Endothelial cell (in vitro differentiated cells): ENCODE results near the gene DCLK1. TPM values are rescaled to one million over a fixed set of nuclear protein-coding genes. Genes with fewer than 3 reads are reported as not detected.

ENCODE experiments used
- DNase-seq: peaks from one replicate; pipeline ENCODE4 v3.0.0; 2021; ENCODE audit warnings: low spot score
- H3K27ac Mint-ChIP-seq: one replicate; pipeline ENCODE4 v1.8.0; 2021; ENCODE audit warnings: mixed read lengths, inconsistent platforms; ENCODE audit not compliant: unreplicated experiment
- H3K27me3 Mint-ChIP-seq: one replicate; pipeline ENCODE4 v1.8.0; 2021; ENCODE audit warnings: mild to moderate bottlenecking, moderate library complexity, mixed read lengths, inconsistent platforms; ENCODE audit not compliant: unreplicated experiment
- H3K36me3 Mint-ChIP-seq: one replicate; pipeline ENCODE4 v1.8.0; 2021; ENCODE audit warnings: mild to moderate bottlenecking, low read depth, mixed read lengths, inconsistent platforms; ENCODE audit not compliant: unreplicated experiment
- H3K4me1 Mint-ChIP-seq: one replicate; pipeline ENCODE4 v1.8.0; 2021; ENCODE audit warnings: mild to moderate bottlenecking, mixed read lengths, inconsistent platforms; ENCODE audit not compliant: unreplicated experiment
- H3K4me3 Mint-ChIP-seq: one replicate; pipeline ENCODE4 v1.8.0; 2021; ENCODE audit warnings: mild to moderate bottlenecking, mixed read lengths, inconsistent platforms; ENCODE audit not compliant: unreplicated experiment
- H3K9me3 Mint-ChIP-seq: one replicate; pipeline ENCODE4 v1.8.0; 2021; ENCODE audit warnings: mixed read lengths, inconsistent platforms; ENCODE audit not compliant: unreplicated experiment
- CTCF ChIP-seq: fragments of 200-600 bp; sonication (generic); IDR thresholded peaks from one replicate; pipeline ENCODE4 v1.5.0; 2021; ENCODE audit warnings: antibody characterized with exemption; ENCODE audit not compliant: unreplicated experiment
- total RNA-seq: library from RNA; stranded (reverse); fragmentation: NEBNext Ultra II Directional; extraction: Animal tissue kit (Norgen Biotek cat#: 25700); gene quantifications from one replicate; pipeline ENCODE4 v1.2.1, GENCODE V29; 2021; ENCODE audit not compliant: unreplicated experiment

The DCLK1 gene
- total RNA-seq, 1 donor from 2014 or later = 1.6 TPM

GRCh38 chr13:35780613-35781012, 350.6 kb downstream of the DCLK1 start:
- Mint-ChIP-seq H3K4me1 (no peaks in the 10 kb centered on the region), H3K4me3 (no peak overlapping the region), H3K9me3 (no peaks in the 10 kb centered on the region), H3K36me3 (no peaks in the 10 kb centered on the region), H3K27ac (no peak overlapping the region), H3K27me3 (no peaks in the 10 kb centered on the region)
- no peak for TF ChIP-seq CTCF
- DNase-seq = no peak

- H3K4me1 Mint-ChIP-seq = peaks cover 4% of the 10 kb centered on the region
- H3K27ac Mint-ChIP-seq = no peak overlapping the region
- no peaks in the 10 kb centered on the region for H3K36me3 Mint-ChIP-seq
- DNase-seq = no peak
- TF ChIP-seq CTCF = no peak
- no peak overlapping the region for H3K4me3 Mint-ChIP-seq
- no peaks in the 10 kb centered on the region for H3K27me3 Mint-ChIP-seq
- no peaks in the 10 kb centered on the region for H3K9me3 Mint-ChIP-seq
These were observed 359.3 kb downstream of the DCLK1 start for GRCh38 chr13:35771898-35772297.

- H3K27me3 Mint-ChIP-seq = peaks cover under 1% of the 10 kb centered on the region
- no peak for TF ChIP-seq CTCF
- H3K36me3 Mint-ChIP-seq = no peaks in the 10 kb centered on the region
- no peak overlapping the region for H3K27ac Mint-ChIP-seq
- H3K4me3 Mint-ChIP-seq = no peak overlapping the region
- H3K9me3 Mint-ChIP-seq = no peaks in the 10 kb centered on the region
- no peak for DNase-seq
- peaks cover 4% of the 10 kb centered on the region for H3K4me1 Mint-ChIP-seq
These were observed 360.4 kb downstream of the DCLK1 start for GRCh38 chr13:35770756-35771297.

GRCh38 chr13:35769812-35770211, 361.4 kb downstream of the DCLK1 start:
- no peak for TF ChIP-seq CTCF
- Mint-ChIP-seq H3K36me3 (no peaks in the 10 kb centered on the region), H3K27me3 (peaks cover 2% of the 10 kb centered on the region), H3K4me1 (peaks cover 4% of the 10 kb centered on the region), H3K27ac (no peak overlapping the region), H3K9me3 (no peaks in the 10 kb centered on the region), H3K4me3 (no peak overlapping the region)
- no peak for DNase-seq

GRCh38 chr13:35768551-35768950, 362.6 kb downstream of the DCLK1 start:
- Mint-ChIP-seq H3K4me3 (no peak overlapping the region), H3K27me3 (peaks cover 2% of the 10 kb centered on the region), H3K36me3 (no peaks in the 10 kb centered on the region), H3K4me1 (peaks cover 4% of the 10 kb centered on the region), H3K27ac (no peak overlapping the region), H3K9me3 (no peaks in the 10 kb centered on the region)
- no peak for DNase-seq
- no peak for TF ChIP-seq CTCF
